GM21786 (cell line): ENCODE measurements around the gene LCT.
A peak's percentile ranks its signal among the peaks of the same experiment; 100 is the strongest.
"Not testable (repeated sequence)": the region's sequence is repeated elsewhere in the genome, so short reads cannot be mapped to it uniquely, and the experiment has no call there.

ENCODE experiments used
- ATAC-seq: cut with Tn5 transposase; IDR thresholded peaks from one replicate; pipeline ENCODE4 v1.9.1; 2021; ENCODE audit not compliant: unreplicated experiment

LCT gene

GRCh38 chr2:135836596-135837270, at the start of gene LCT:
Gene LCT (minus strand): TSS chr2:135837184. CDS start chr2:135837169, 15 bp downstream.
- no peak for ATAC-seq

- ATAC-seq: no peak
These were observed 48.7 kb upstream of the LCT start for GRCh38 chr2:135885709-135886108.

GRCh38 chr2:135882415-135882814, 45.4 kb upstream of the LCT start:
- ATAC-seq: no peak

GRCh38 chr2:135876770-135877169, 39.8 kb upstream of the LCT start:
- not testable (repeated sequence) for ATAC-seq

GRCh38 chr2:135876066-135876711, 39.2 kb upstream of the LCT start, which contains the start of gene MCM6:
Gene MCM6 (minus strand): TSS chr2:135876443. CDS start chr2:135876365, 78 bp downstream.
- peak; percentile 89 for ATAC-seq

- ATAC-seq: peak; percentile 67
These were observed 38.6 kb upstream of the LCT start for GRCh38 chr2:135875491-135876065.

- no peak for ATAC-seq
These were observed 37.9 kb upstream of the LCT start for GRCh38 chr2:135874777-135875365.

- ATAC-seq: peak; percentile 50
These were observed 33.6 kb upstream of the LCT start for GRCh38 chr2:135870571-135870970.

GRCh38 chr2:135863233-135863632, 26.2 kb upstream of the LCT start:
- no peak for ATAC-seq

GRCh38 chr2:135862718-135863117, 25.7 kb upstream of the LCT start:
- ATAC-seq: no peak

- ATAC-seq: no peak
These were observed 16.4 kb upstream of the LCT start for GRCh38 chr2:135853401-135853800.

- ATAC-seq: no peak
These were observed 14.9 kb upstream of the LCT start for GRCh38 chr2:135851858-135852257.

GRCh38 chr2:135850892-135851668, 14.1 kb upstream of the LCT start:
- no peak for ATAC-seq

- ATAC-seq: no peak
These were observed 12.1 kb upstream of the LCT start for GRCh38 chr2:135849087-135849486.

- no peak for ATAC-seq
These were observed 9.0 kb upstream of the LCT start for GRCh38 chr2:135845997-135846396.

- no peak for ATAC-seq
These were observed 8.3 kb upstream of the LCT start for GRCh38 chr2:135845257-135845656.

- no peak for ATAC-seq
These were observed 7.4 kb upstream of the LCT start for GRCh38 chr2:135844301-135844895.

- ATAC-seq: no peak
These were observed 6.7 kb upstream of the LCT start for GRCh38 chr2:135843671-135844070.

GRCh38 chr2:135840601-135841000, 3.6 kb upstream of the LCT start:
- peak; percentile 52 for ATAC-seq

GRCh38 chr2:135839713-135840112, 2.7 kb upstream of the LCT start:
- no peak for ATAC-seq

GRCh38 chr2:135838502-135838901, 1.5 kb upstream of the LCT start:
- ATAC-seq: no peak
